ENCODE measurements around the gene TBC1D22A. TPM values are rescaled to one million over a fixed set of nuclear protein-coding genes. Genes with fewer than 3 reads are reported as not detected.

The TBC1D22A gene
- total and polyA plus RNA-seq, 10 of the 15 experiments (the other 5 are each of a cell fraction or from before 2014, with no cell fraction given), result 0.63 to 44.7 (median 27.4) TPM

DNA sequence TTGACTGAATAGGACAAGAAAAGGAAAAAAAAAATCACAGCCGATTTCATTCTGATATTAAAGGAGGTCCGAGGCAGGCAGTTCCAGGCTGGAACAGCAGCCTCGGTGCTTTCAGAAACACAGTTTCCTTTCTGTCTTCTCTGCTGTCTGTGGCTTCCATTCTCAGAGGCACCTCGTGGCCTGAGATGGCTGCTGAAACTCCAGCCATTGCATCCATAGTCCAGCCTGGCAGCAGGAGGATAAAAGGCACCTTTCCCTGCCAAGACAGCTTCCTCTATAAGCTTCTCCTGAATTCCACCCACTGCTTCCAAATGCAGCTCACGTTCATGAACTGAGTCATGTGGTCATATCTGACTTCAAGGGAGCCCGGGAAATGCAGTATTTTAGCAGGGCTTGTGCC lies 390.5 kb downstream of the TBC1D22A start:
- Histone ChIP-seq H4K20me1 (ENCODE audit: control insufficient read depth, insufficient read depth) (no peaks in the 10 kb centered on the region), H3K4me3 (no peak overlapping the region), H3K36me3 (ENCODE audit: control insufficient read depth in 2 of 2, insufficient read depth in 2 of 2, low read length in 1 of 2) (no peaks in the 10 kb centered on the region; a peak in 1 of 4 replicates), H3K27me3 (replicated peaks in 1 of 2; ENCODE audit: control insufficient read depth in 2 of 2, insufficient read depth in 2 of 2, low read length in 1 of 2) (no peaks in the 10 kb centered on the region), H3K4me1 (ENCODE audit: control insufficient read depth, insufficient read depth, low read length) (no peaks in the 10 kb centered on the region), H3K27ac (ENCODE audit: control insufficient read depth, insufficient read depth) (no peak overlapping the region), H2AFZ (ENCODE audit: control insufficient read depth, low read depth, low read length) (no peak overlapping the region), H3K9me3 (replicated peaks; ENCODE audit: control insufficient read depth, insufficient read depth, low read length) (no peaks in the 10 kb centered on the region), H3K9ac (ENCODE audit: control insufficient read depth, insufficient read depth, low read length) (no peak overlapping the region), H3K79me2 (ENCODE audit: control insufficient read depth, insufficient read depth, low read length) (no peaks in the 10 kb centered on the region), H3K4me2 (ENCODE audit: control insufficient read depth, insufficient read depth) (no peak overlapping the region)
- TF ChIP-seq SUPT20H (IDR thresholded peaks at IDR 0.05; ENCODE audit: borderline replicate concordance, control insufficient read depth, low read depth, low read length), result no peak
- TF ChIP-seq SMARCA5 (IDR thresholded peaks at IDR 0.05), result peak; percentile 31; the same call in 1 of the 2 replicates
- POLR2A ChIA-PET, result no interaction called here
- no TSS peak for BruUV-seq (replicated peaks)
- CTCF ChIA-PET, result no interaction called here
- FAIRE-seq (no peak), DNase-seq (ENCODE audit: low read depth, low spot score) (no peak), ATAC-seq (no peak)
- SMC1A ChIA-PET (ENCODE audit: uncharacterized antibody, unreplicated experiment), result interaction anchor here (1.0 kb wide), 1 partner anchor 101 kb away, joined by 4 read pairs; no protein-coding TSS in a partner anchor
- in situ Hi-C loops (cut with MboI), result no loop called here
- RAD21 ChIA-PET (ENCODE audit: unreplicated experiment), result no interaction called here
- intact Hi-C loops (cut with micrococcal nuclease; ENCODE audit: unreplicated experiment), result no loop called here
- WGBS (ENCODE audit: insufficient coverage, insufficient replicate concordance, low lambda C conversion rate, missing lambda C conversion rate), result 49% methylated on average over 6 of the region's 6 CpGs

- RAD21 ChIA-PET (ENCODE audit: unreplicated experiment), result no interaction called here
- no TSS peak for BruUV-seq (replicated peaks)
- POLR2A ChIA-PET, result no interaction called here
- H3K4me2 ChIP-seq (ENCODE audit: control insufficient read depth, insufficient read depth), result no peak overlapping the region
- H3K27me3 ChIP-seq (replicated peaks in 1 of 2; ENCODE audit: control insufficient read depth in 2 of 2, insufficient read depth in 2 of 2, low read length in 1 of 2), result no peaks in the 10 kb centered on the region
- TF ChIP-seq, protein P1, sequence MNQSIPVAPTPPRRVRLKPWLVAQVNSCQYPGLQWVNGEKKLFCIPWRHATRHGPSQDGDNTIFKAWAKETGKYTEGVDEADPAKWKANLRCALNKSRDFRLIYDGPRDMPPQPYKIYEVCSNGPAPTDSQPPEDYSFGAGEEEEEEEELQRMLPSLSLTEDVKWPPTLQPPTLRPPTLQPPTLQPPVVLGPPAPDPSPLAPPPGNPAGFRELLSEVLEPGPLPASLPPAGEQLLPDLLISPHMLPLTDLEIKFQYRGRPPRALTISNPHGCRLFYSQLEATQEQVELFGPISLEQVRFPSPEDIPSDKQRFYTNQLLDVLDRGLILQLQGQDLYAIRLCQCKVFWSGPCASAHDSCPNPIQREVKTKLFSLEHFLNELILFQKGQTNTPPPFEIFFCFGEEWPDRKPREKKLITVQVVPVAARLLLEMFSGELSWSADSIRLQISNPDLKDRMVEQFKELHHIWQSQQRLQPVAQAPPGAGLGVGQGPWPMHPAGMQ (IDR thresholded peaks at IDR 0.05; ENCODE audit: borderline replicate concordance), result no peak
- no peak for TF ChIP-seq NRF1 (conservative IDR thresholded peaks at IDR 0.05; ENCODE audit: low read depth, low read length)
- no peak for TF ChIP-seq CBFB (IDR thresholded peaks at IDR 0.05; ENCODE audit: low read depth)
- TF ChIP-seq, protein P2, sequence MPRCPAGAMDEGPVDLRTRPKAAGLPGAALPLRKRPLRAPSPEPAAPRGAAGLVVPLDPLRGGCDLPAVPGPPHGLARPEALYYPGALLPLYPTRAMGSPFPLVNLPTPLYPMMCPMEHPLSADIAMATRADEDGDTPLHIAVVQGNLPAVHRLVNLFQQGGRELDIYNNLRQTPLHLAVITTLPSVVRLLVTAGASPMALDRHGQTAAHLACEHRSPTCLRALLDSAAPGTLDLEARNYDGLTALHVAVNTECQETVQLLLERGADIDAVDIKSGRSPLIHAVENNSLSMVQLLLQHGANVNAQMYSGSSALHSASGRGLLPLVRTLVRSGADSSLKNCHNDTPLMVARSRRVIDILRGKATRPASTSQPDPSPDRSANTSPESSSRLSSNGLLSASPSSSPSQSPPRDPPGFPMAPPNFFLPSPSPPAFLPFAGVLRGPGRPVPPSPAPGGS (IDR thresholded peaks at IDR 0.05; ENCODE audit: borderline replicate concordance, insufficient read depth, low read depth, low read length, poor library complexity, severe bottlenecking), result peak; percentile 51
- no peak for TF ChIP-seq KDM1A (IDR thresholded peaks at IDR 0.05; ENCODE audit: borderline replicate concordance)
- intact Hi-C loops (cut with micrococcal nuclease; ENCODE audit: unreplicated experiment), result no loop called here
- no peaks in the 10 kb centered on the region for H3K79me2 ChIP-seq (ENCODE audit: control insufficient read depth, insufficient read depth, low read length)
- DNase-seq (ENCODE audit: low read depth, low spot score) (no peak), FAIRE-seq (no peak), ATAC-seq (no peak)
- no peak overlapping the region for H3K4me3 ChIP-seq
- CTCF ChIA-PET, result no interaction called here
- no peaks in the 10 kb centered on the region for H3K9me3 ChIP-seq (replicated peaks; ENCODE audit: control insufficient read depth, insufficient read depth, low read length)
- no peak overlapping the region for H2AFZ ChIP-seq (ENCODE audit: control insufficient read depth, low read depth, low read length)
- H3K9ac ChIP-seq (ENCODE audit: control insufficient read depth, insufficient read depth, low read length), result no peak overlapping the region
- H3K36me3 ChIP-seq (ENCODE audit: control insufficient read depth in 2 of 2, insufficient read depth in 2 of 2, low read length in 1 of 2), result peaks cover 2% of the 10 kb centered on the region in 2 experiments
- H4K20me1 ChIP-seq (ENCODE audit: control insufficient read depth, insufficient read depth), result no peaks in the 10 kb centered on the region
- no peak overlapping the region for H3K27ac ChIP-seq (ENCODE audit: control insufficient read depth, insufficient read depth)
- 89% methylated on average over 20 of the region's 23 CpGs for WGBS (ENCODE audit: insufficient coverage, insufficient replicate concordance, low lambda C conversion rate, missing lambda C conversion rate)
- H3K4me1 ChIP-seq (ENCODE audit: control insufficient read depth, insufficient read depth, low read length), result no peaks in the 10 kb centered on the region
- in situ Hi-C loops (cut with MboI), result no loop called here
- SMC1A ChIA-PET (ENCODE audit: uncharacterized antibody, unreplicated experiment), result no interaction called here
These were observed 391.5 kb downstream of the TBC1D22A start for GRCh38 chr22:47153854-47154525.

All from GM12878 (cell line).